Lower leg skin (tissue), 3 donors: ENCODE data around the gene TMEM161B.

Experiments
- POLR2A ChIP-seq, 2 donors: fragments of 450-650 bp; IDR thresholded peaks; one replicate each; pipeline ENCODE4 v1.6.1; 2016 to 2017; ENCODE audit warnings: antibody characterized with exemption in 2 of 2, mild to moderate bottlenecking in 1 of 2, moderate library complexity in 1 of 2
- TF ChIP-seq, protein P1 (sequence below), 3 donors: fragments of 450-650 bp; IDR thresholded peaks; one replicate each; pipeline ENCODE4 v1.5.1; 2016; ENCODE audit warnings: antibody characterized with exemption in 3 of 3, mild to moderate bottlenecking in 3 of 3, moderate library complexity in 2 of 3

GRCh38 chr5:88183255-88183654, 85.4 kb downstream of the TMEM161B start:
- TF ChIP-seq, protein P1, sequence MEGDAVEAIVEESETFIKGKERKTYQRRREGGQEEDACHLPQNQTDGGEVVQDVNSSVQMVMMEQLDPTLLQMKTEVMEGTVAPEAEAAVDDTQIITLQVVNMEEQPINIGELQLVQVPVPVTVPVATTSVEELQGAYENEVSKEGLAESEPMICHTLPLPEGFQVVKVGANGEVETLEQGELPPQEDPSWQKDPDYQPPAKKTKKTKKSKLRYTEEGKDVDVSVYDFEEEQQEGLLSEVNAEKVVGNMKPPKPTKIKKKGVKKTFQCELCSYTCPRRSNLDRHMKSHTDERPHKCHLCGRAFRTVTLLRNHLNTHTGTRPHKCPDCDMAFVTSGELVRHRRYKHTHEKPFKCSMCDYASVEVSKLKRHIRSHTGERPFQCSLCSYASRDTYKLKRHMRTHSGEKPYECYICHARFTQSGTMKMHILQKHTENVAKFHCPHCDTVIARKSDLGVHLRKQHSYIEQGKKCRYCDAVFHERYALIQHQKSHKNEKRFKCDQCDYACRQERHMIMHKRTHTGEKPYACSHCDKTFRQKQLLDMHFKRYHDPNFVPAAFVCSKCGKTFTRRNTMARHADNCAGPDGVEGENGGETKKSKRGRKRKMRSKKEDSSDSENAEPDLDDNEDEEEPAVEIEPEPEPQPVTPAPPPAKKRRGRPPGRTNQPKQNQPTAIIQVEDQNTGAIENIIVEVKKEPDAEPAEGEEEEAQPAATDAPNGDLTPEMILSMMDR (IDR thresholded peaks at IDR 0.05), result no peak
- no peak for TF ChIP-seq POLR2A (IDR thresholded peaks at IDR 0.05)
